Measurements from ENCODE around the gene VSIG10. TPM values are rescaled to one million over a fixed set of nuclear protein-coding genes. Genes with fewer than 3 reads are reported as not detected.

The VSIG10 gene
- total RNA-seq, 1 experiment from 2014 or later, result 97.4 TPM

- Histone ChIP-seq H3K4me1 (ENCODE audit: insufficient read depth, low read length) (peaks cover 3% of the 10 kb centered on the region), H3K27ac (ENCODE audit: insufficient read length, low read depth, low read length) (no peak overlapping the region), H3K56ac (ENCODE audit: insufficient read length, low read depth, low read length) (no peak overlapping the region), H2BK15ac (ENCODE audit: low read depth, low read length) (no peak overlapping the region), H4K91ac (ENCODE audit: insufficient read length, low read depth, low read length) (no peak overlapping the region), H3K9ac (ENCODE audit: extremely low read depth, insufficient read length, low read length) (peak overlapping the region; percentile 24), H2AK5ac (ENCODE audit: insufficient read length, low read length) (no peak overlapping the region), H3K79me1 (ENCODE audit: insufficient read depth, low read depth, low read length, poor library complexity, severe bottlenecking) (peaks cover 3% of the 10 kb centered on the region), H2BK120ac (ENCODE audit: low read depth, low read length, poor library complexity, severe bottlenecking) (no peak overlapping the region), H2AFZ (ENCODE audit: low read length) (no peak overlapping the region), H2BK20ac (ENCODE audit: low read depth, low read length, poor library complexity, severe bottlenecking) (no peak overlapping the region), H2BK12ac (ENCODE audit: insufficient read length, low read depth, low read length) (no peak overlapping the region), H2BK5ac (ENCODE audit: insufficient read length, low read length) (no peak overlapping the region), H3K79me2 (ENCODE audit: insufficient read depth, low read length) (peaks cover 2% of the 10 kb centered on the region; the same call in 1 of the 2 replicates), H4K5ac (ENCODE audit: insufficient read length, low read depth, low read length) (no peak overlapping the region), H3K23ac (ENCODE audit: insufficient read length, low read depth, low read length) (no peak overlapping the region), H3K4me2 (ENCODE audit: insufficient read depth, insufficient read length, low read length) (peak overlapping the region; percentile 99), H3K14ac (ENCODE audit: insufficient read depth, low read length) (no peak overlapping the region), H3K9me3 (ENCODE audit: control insufficient read depth, low read depth, low read length) (no peaks in the 10 kb centered on the region), H3T11ph (ENCODE audit: low read length) (no peak overlapping the region), H3K27me3 (ENCODE audit: insufficient read depth, low read length) (no peaks in the 10 kb centered on the region), H3K18ac (ENCODE audit: insufficient read length, low read depth, low read length) (no peak overlapping the region), H3K4ac (ENCODE audit: low read depth, low read length) (no peak overlapping the region), H4K20me1 (ENCODE audit: control insufficient read depth, insufficient read depth, insufficient read length) (no peaks in the 10 kb centered on the region), H3K23me2 (ENCODE audit: insufficient read length, low read depth, low read length, poor library complexity, severe bottlenecking) (peaks cover 24% of the 10 kb centered on the region), H4K8ac (replicated peaks; ENCODE audit: insufficient read length, low read depth, low read length) (no peak overlapping the region)
- peaks cover 37 to 40% of the 10 kb centered on the region in 2 experiments for H3K4me1 Mint-ChIP-seq
- DNase-seq, result no peak
- peaks cover 0 to 13% (median 0%) of the 10 kb centered on the region in 3 experiments; a peak in 2 of 7 replicates for H3K36me3 Mint-ChIP-seq (ENCODE audit: insufficient read depth in 1 of 3, low read depth in 3 of 3)
- peak overlapping the region; percentile 73 to 88 for H3K4me3 Mint-ChIP-seq
- H3K27ac Mint-ChIP-seq, result peak overlapping the region; percentile 65 to 90 (median 84); a peak in 6 of 7 replicates
- no CpG with 5 or more reads among the region's 11 CpGs for whole genome bisulfite sequencing (ENCODE audit: extremely low coverage, insufficient read length, low lambda C conversion rate)
- no peaks in the 10 kb centered on the region for H3K27me3 Mint-ChIP-seq (ENCODE audit: low read depth)
- H3K9me3 Mint-ChIP-seq, result no peaks in the 10 kb centered on the region
- TF ChIP-seq CTCF (conservative IDR thresholded peaks at IDR 0.05), result no peak
Observed at GRCh38 chr12:118059341-118060191, 44.2 kb downstream of the VSIG10 start.

Measured in H9 (cell line).